IPS-NIHi7 (cell line): ENCODE results near the gene CBR3.

ENCODE experiments used
- DNase-seq: peaks from one replicate; pipeline ENCODE4 v3.0.0; 2012; ENCODE audit warnings: mixed read lengths; ENCODE audit errors: extremely low spot score

Gene CBR3

GRCh38 chr21:36183144-36183795, 48.4 kb downstream of the CBR3 start:
- DNase-seq: no peak

GRCh38 chr21:36184545-36184944, 49.7 kb downstream of the CBR3 start:
- no peak for DNase-seq

- DNase-seq: no peak
These were observed 50.6 kb downstream of the CBR3 start for GRCh38 chr21:36185523-36185922.

GRCh38 chr21:36186081-36186480, 51.2 kb downstream of the CBR3 start:
- DNase-seq: no peak

- no peak for DNase-seq
These were observed 51.9 kb downstream of the CBR3 start for GRCh38 chr21:36186506-36187399.

- DNase-seq: no peak
These were observed 53.3 kb downstream of the CBR3 start for GRCh38 chr21:36188081-36188681.

GRCh38 chr21:36188937-36189336, 54.1 kb downstream of the CBR3 start:
- DNase-seq: no peak

GRCh38 chr21:36190736-36191135, 55.9 kb downstream of the CBR3 start:
- no peak for DNase-seq

GRCh38 chr21:36193200-36193599, 58.3 kb downstream of the CBR3 start:
- no peak for DNase-seq

GRCh38 chr21:36194024-36194423, 59.1 kb downstream of the CBR3 start:
- no peak for DNase-seq

GRCh38 chr21:36195613-36196012, 60.7 kb downstream of the CBR3 start:
- no peak for DNase-seq
